ENCODE data around the gene HHAT. TPM values are rescaled to one million over a fixed set of nuclear protein-coding genes. Genes with fewer than 3 reads are reported as not detected.

HHAT gene
- total RNA-seq, 4 donors from 2014 or later, result 4.8 to 5.9 (median 5.3) TPM

- TF ChIP-seq EP300 (IDR thresholded peaks at IDR 0.05) (no peak), POLR2A (IDR thresholded peaks at IDR 0.05) (no peak), CTCF (IDR thresholded peaks at IDR 0.05) (no peak)
- Histone ChIP-seq H3K27me3 (no peaks in the 10 kb centered on the region), H3K4me1 (peaks cover 0 to 4% (median 0%) of the 10 kb centered on the region in 4 donors), H3K9me3 (no peaks in the 10 kb centered on the region), H3K4me3 (no peak overlapping the region), H3K36me3 (no peaks in the 10 kb centered on the region), H3K27ac (no peak overlapping the region)
- no peak for DNase-seq (ENCODE audit: low spot score in 2 of 2)
- 85 to 86% methylated on average over 7 of the region's 7 CpGs for WGBS, 2 donors
These were observed 228.8 kb downstream of the HHAT start for GRCh38 chr1:210557426-210558077.

DNA sequence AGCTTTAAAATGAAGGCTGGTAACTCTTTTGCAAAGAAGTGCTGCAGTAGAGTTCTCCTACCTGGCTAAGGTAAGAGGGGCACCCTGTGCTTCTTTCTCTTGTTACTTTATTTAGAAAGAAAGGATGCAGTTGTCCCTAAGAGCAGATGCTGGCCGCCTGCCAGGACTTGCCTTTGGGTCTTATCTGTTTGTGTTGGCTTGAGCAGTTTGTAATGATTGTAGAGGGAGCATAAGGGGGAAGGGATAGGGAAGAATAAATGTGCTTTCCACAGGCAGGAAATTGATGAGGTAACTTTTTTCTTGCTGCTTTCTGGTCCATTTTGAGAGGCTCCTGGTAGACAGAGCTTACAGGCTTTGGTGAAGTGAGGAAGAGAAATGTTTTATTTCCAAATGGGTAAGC lies 229.6 kb downstream of the HHAT start:
- Histone ChIP-seq H3K4me1 (peaks cover 0 to 4% (median 0%) of the 10 kb centered on the region in 4 donors), H3K36me3 (no peaks in the 10 kb centered on the region), H3K4me3 (no peak overlapping the region), H3K9me3 (no peaks in the 10 kb centered on the region), H3K27ac (no peak overlapping the region), H3K27me3 (no peaks in the 10 kb centered on the region)
- WGBS, 2 donors, result 11 to 13% methylated on average over 1 of the region's 1 CpG
- no peak for TF ChIP-seq CTCF (IDR thresholded peaks at IDR 0.05)
- TF ChIP-seq POLR2A (IDR thresholded peaks at IDR 0.05), result no peak
- no peak for TF ChIP-seq EP300 (IDR thresholded peaks at IDR 0.05)
- DNase-seq (ENCODE audit: low spot score in 2 of 2), result peak in 1 of 2 donors; percentile 6

GRCh38 chr1:210565306-210565705 lies 236.6 kb downstream of the HHAT start:
- H3K27me3 ChIP-seq, result no peaks in the 10 kb centered on the region
- H3K4me1 ChIP-seq, result no peaks in the 10 kb centered on the region
- no peak for DNase-seq (ENCODE audit: low spot score in 2 of 2)
- H3K36me3 ChIP-seq, result no peaks in the 10 kb centered on the region
- TF ChIP-seq CTCF (IDR thresholded peaks at IDR 0.05) (no peak), EP300 (IDR thresholded peaks at IDR 0.05) (no peak), POLR2A (IDR thresholded peaks at IDR 0.05) (no peak)
- WGBS, 2 donors, result 24 to 26% methylated on average over 2 of the region's 2 CpGs
- H3K9me3 ChIP-seq, result no peaks in the 10 kb centered on the region
- no peak overlapping the region for H3K4me3 ChIP-seq
- H3K27ac ChIP-seq, result no peak overlapping the region

- H3K36me3 ChIP-seq, result no peaks in the 10 kb centered on the region
- no peak overlapping the region for H3K27ac ChIP-seq
- no peak overlapping the region for H3K4me3 ChIP-seq
- H3K9me3 ChIP-seq, result no peaks in the 10 kb centered on the region
- no peak for DNase-seq (ENCODE audit: low spot score in 2 of 2)
- H3K27me3 ChIP-seq, result no peaks in the 10 kb centered on the region
- H3K4me1 ChIP-seq, result no peaks in the 10 kb centered on the region
- TF ChIP-seq CTCF (IDR thresholded peaks at IDR 0.05), result no peak
- TF ChIP-seq EP300 (IDR thresholded peaks at IDR 0.05), result no peak
- no peak for TF ChIP-seq POLR2A (IDR thresholded peaks at IDR 0.05)
These were observed 239.9 kb downstream of the HHAT start for GRCh38 chr1:210568631-210569030.

- TF ChIP-seq CTCF (IDR thresholded peaks at IDR 0.05), result no peak
- TF ChIP-seq POLR2A (IDR thresholded peaks at IDR 0.05), result no peak
- TF ChIP-seq EP300 (IDR thresholded peaks at IDR 0.05), result no peak
- no peak for DNase-seq (ENCODE audit: low spot score in 2 of 2)
These were observed 241.4 kb downstream of the HHAT start for GRCh38 chr1:210570116-210570515.

More at GRCh38 chr1:210570116-210570515, 241.4 kb downstream of the HHAT start:
- H3K27me3 ChIP-seq, result no peaks in the 10 kb centered on the region
- H3K27ac ChIP-seq, result no peak overlapping the region
- no peaks in the 10 kb centered on the region for H3K36me3 ChIP-seq
- H3K4me1 ChIP-seq, result no peaks in the 10 kb centered on the region
- no peaks in the 10 kb centered on the region for H3K9me3 ChIP-seq
- 76 to 84% methylated on average over 2 of the region's 2 CpGs for WGBS, 2 donors
- no peak overlapping the region for H3K4me3 ChIP-seq
